HG03558 (cell line): ENCODE results near the gene CD58.

Experiments used
- ATAC-seq: cut with Tn5 transposase; IDR thresholded peaks from one replicate; pipeline ENCODE4 v1.9.1; 2021; ENCODE audit warnings: moderate number of reproducible peaks; ENCODE audit not compliant: unreplicated experiment; ENCODE audit errors: extremely low read depth

Gene CD58

GRCh38 chr1:116515702-116516101 lies 55.1 kb downstream of the CD58 start:
- ATAC-seq = no peak

GRCh38 chr1:116514708-116515525 lies 55.9 kb downstream of the CD58 start:
- ATAC-seq = peak; percentile 70

GRCh38 chr1:116513956-116514355 lies 56.9 kb downstream of the CD58 start:
- no peak for ATAC-seq

GRCh38 chr1:116511459-116512019 lies 59.3 kb downstream of the CD58 start:
- ATAC-seq = no peak

GRCh38 chr1:116510361-116510760 lies 60.5 kb downstream of the CD58 start:
- no peak for ATAC-seq

DNA sequence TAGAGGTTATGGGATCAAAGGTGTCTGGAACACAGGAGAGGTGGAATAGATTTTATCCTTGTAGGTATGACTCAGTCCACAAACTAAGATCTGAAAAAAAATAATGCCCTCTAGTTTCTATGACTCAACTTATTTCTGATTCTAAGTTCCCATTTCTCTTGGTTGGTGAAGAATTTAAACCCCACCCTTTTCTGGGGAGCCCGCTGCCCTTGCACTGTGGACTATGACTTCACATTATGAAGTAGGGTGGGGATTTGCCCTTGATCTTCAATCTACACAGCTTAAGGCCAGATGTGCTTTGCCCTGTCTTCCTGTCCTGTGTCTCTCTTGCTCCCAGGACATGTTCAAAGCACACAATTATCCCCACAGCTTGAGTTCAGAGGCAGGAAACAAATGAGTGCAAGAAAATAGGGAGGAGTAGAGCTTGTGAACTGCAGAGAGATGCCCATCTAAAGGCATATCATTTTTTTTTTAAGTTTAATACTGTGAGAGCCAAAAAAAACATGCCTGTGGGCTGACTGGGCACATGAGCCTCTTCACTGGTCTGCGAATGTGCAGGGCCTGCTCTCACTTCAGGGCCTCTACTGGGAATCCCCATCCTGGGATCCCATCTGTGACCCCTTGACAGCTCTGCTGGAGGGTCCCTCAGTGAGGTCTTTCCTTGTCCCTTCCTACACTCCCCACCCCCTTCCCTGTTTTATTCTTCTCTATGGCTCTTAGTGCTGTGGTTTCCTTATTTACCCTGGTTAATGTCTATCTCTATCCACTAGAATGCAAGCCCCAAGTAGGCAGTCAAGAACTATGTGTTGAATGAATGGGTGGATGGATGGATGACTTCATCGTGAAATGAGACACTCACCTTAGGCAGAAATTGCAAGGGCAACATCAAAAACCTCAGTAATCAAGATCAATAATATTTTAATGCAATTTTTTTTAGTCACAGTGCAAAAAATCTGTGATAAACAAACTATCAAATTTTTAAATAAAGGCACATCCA lies 61.5 kb downstream of the CD58 start:
- ATAC-seq = peak; percentile 34

GRCh38 chr1:116508085-116508983 lies 62.5 kb downstream of the CD58 start:
- ATAC-seq = no peak

- no peak for ATAC-seq
Observed at GRCh38 chr1:116507631-116508030, 63.2 kb downstream of the CD58 start.

GRCh38 chr1:116506132-116507004 lies 64.5 kb downstream of the CD58 start:
- no peak for ATAC-seq

GRCh38 chr1:116504308-116505156 lies 66.3 kb downstream of the CD58 start:
- ATAC-seq = peak; percentile 78

GRCh38 chr1:116503546-116504307 lies 67.1 kb downstream of the CD58 start:
- ATAC-seq = no peak

- ATAC-seq = no peak
Observed at GRCh38 chr1:116502671-116503314, 68.0 kb downstream of the CD58 start.

DNA sequence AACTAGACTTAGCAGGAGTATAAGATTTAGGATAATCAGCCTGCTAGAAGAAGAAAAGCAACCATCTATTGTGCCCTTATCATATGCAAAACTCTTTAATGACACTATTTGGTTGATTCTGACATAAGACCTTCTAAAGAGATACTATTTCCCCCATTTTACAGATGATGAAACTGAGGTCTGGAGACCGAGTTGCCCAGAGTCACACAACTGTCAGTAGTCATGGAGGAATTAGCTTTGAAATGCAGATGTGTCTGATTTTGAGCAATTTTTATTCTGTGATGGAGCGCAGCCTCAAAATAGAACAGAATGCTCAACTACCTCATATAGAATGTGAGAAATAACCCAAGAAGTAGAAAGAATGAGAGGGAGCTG lies 69.0 kb downstream of the CD58 start:
- no peak for ATAC-seq

- no peak for ATAC-seq
Observed at GRCh38 chr1:116501125-116501869, 69.5 kb downstream of the CD58 start.

- ATAC-seq = no peak
Observed at GRCh38 chr1:116498789-116499628, 71.8 kb downstream of the CD58 start.
